Measurements from ENCODE around the gene GZF1.
A peak's percentile ranks its signal among the peaks of the same experiment; 100 is the strongest.

GZF1 gene

DNA sequence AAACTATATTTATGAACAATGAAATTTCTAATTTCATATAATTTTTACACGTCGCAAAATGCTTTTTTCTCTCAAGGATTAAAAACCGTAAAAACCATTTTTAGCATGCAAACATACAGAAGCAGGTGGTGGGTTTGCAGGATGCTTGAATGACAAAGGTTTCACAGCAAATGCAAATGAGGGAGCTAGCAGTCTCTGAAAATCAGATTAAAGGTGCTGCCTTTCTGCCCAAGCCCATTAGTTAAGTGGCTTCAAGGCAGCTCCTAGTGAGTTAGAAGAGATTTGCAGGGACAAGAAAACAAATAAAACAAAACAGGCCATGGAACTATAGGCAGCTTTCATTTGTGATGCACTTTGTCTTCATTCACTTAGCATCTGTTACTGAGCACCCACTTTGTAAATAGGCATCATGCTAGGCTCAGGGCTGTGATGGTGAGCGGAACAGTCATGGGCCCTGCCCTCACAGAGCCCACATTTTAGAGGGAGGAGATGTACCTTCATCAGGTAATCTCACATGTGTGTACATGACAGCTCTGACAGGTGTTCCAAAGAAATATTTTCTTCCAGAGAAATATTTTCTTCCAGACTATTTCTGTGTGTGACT is 29.8 kb downstream of the GZF1 start:
- TF ChIP-seq, protein P1, sequence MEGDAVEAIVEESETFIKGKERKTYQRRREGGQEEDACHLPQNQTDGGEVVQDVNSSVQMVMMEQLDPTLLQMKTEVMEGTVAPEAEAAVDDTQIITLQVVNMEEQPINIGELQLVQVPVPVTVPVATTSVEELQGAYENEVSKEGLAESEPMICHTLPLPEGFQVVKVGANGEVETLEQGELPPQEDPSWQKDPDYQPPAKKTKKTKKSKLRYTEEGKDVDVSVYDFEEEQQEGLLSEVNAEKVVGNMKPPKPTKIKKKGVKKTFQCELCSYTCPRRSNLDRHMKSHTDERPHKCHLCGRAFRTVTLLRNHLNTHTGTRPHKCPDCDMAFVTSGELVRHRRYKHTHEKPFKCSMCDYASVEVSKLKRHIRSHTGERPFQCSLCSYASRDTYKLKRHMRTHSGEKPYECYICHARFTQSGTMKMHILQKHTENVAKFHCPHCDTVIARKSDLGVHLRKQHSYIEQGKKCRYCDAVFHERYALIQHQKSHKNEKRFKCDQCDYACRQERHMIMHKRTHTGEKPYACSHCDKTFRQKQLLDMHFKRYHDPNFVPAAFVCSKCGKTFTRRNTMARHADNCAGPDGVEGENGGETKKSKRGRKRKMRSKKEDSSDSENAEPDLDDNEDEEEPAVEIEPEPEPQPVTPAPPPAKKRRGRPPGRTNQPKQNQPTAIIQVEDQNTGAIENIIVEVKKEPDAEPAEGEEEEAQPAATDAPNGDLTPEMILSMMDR (conservative IDR thresholded peaks at IDR 0.05; ENCODE audit: low read depth, low read length): no peak
- no peak for DNase-seq (ENCODE audit: low read depth)
- H3K4me3 ChIP-seq (ENCODE audit: low read depth, low read length): no peak overlapping the region

DNA sequence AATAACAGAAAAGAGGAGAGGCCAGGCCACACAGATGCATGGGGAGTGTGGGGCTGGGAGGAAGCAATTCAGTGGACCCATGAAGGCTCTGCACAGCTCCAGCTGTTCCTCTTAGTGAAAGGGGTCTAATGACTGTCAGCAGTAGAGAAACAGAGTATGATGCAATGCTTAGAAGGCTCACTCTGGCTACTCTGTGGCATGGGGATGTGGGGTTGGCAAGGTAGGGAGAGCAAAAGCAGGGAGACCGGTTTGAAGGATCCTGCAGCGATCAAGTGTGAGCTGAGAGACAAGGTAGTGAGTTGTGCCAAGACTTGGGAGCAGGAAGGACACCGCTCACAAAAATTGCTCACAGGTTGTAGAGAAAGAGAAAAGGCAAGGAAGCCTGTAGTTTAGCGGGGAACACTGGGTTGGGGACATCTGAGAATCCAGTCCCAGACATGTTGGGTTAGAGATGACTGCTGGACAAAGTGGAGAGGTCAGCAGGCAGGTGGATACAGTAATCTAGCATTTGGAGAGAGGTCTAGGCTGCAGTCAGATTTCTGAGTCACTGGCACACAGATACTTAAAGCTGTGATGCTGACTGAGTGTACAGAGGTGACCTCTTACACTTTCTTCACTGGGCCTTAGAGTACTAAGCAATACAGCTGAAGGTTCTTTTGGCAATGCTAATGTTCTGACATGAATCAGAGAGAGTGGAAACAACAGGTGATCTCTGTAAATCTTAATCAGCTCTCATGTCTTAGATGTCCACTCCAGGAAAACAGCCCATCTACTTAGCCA is 32.2 kb downstream of the GZF1 start:
- H3K4me3 ChIP-seq (ENCODE audit: low read depth, low read length): no peak overlapping the region
- TF ChIP-seq, protein P1 (conservative IDR thresholded peaks at IDR 0.05; ENCODE audit: low read depth, low read length): no peak
- no peak for DNase-seq (ENCODE audit: low read depth)

GRCh38 chr20:23396950-23397627 is 35.1 kb downstream of the GZF1 start:
- DNase-seq (ENCODE audit: low read depth): peak; percentile 56
- TF ChIP-seq, protein P1 (conservative IDR thresholded peaks at IDR 0.05; ENCODE audit: low read depth, low read length): no peak
- H3K4me3 ChIP-seq (ENCODE audit: low read depth, low read length): no peak overlapping the region

- TF ChIP-seq, protein P1 (conservative IDR thresholded peaks at IDR 0.05; ENCODE audit: low read depth, low read length): no peak
- DNase-seq (ENCODE audit: low read depth): peak; percentile 78
- H3K4me3 ChIP-seq (ENCODE audit: low read depth, low read length): no peak overlapping the region
Observed at GRCh38 chr20:23397961-23398360, 36.0 kb downstream of the GZF1 start.

DNA sequence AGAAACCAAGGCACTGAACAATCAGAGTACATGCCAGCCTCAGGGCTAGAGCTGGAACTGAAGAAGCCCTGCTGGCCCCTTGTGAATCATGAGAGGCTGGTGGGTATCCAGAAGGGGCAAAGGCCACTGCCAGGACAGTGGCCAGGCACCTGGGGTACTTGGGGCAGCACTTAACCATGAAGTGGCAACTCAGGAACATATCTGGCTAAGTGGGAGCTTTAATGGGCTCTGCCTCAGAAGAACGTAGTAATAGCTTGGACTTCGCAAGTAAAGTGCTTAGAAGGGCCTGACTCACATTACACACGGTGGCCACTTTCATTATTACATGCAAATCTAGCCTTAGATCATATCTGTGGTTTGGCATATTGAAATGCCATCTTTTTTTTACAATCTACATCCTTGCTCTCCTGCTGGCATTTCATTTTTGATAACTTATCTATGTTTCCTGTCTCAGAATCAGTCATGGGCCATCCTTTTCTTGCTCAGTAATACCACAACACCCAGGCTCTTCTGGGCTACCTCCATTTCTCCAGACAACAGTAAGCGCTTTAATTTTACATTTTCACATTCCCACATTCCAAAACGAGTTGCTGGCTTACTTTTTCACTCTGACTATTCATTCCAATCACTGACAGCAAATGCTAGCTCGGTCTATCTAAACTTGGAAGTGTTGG is 37.7 kb downstream of the GZF1 start:
- TF ChIP-seq, protein P1 (conservative IDR thresholded peaks at IDR 0.05; ENCODE audit: low read depth, low read length): peak; percentile 23
- H3K4me3 ChIP-seq (ENCODE audit: low read depth, low read length): no peak overlapping the region
- DNase-seq (ENCODE audit: low read depth): peak; percentile 70

- TF ChIP-seq, protein P1 (conservative IDR thresholded peaks at IDR 0.05; ENCODE audit: low read depth, low read length): no peak
- DNase-seq (ENCODE audit: low read depth): no peak
- H3K4me3 ChIP-seq (ENCODE audit: low read depth, low read length): no peak overlapping the region
Observed at GRCh38 chr20:23401051-23401450, 39.1 kb downstream of the GZF1 start.

All from choroid plexus epithelial cell (primary cell).